PC-3 (cell line): ENCODE measurements around the gene LAMA3. TPM values are rescaled to one million over a fixed set of nuclear protein-coding genes. Genes with fewer than 3 reads are reported as not detected.

Experiments used
- ATAC-seq: fragments of 200-7000 bp; cut with Tn5 transposase; 2 replicates; pipeline ENCODE4 v1.9.1; 2020; ENCODE audit warnings: mild to moderate bottlenecking, moderate library complexity
- BruUV-seq: library from RNA; stranded (reverse); fragments of 400-500 nt; replicated peaks from 2 replicates; lab custom pipeline; 2021; lab: Mats Ljungman, UMichigan
- CTCF ChIA-PET: fragments of 300-600 bp; sonication (Branson Sonifier 250); formaldehyde crosslinking; loops from one replicate; lab custom pipeline; 2022; ENCODE audit warnings: antibody characterized with exemption; lab: Charles Lee
- POLR2A ChIA-PET: fragments of 300-600 bp; sonication (Branson Sonifier 250); formaldehyde crosslinking; loops from one replicate; lab custom pipeline; 2022; ENCODE audit warnings: antibody characterized with exemption; ENCODE audit not compliant: unreplicated experiment; lab: Charles Lee
- DNase-seq: peaks from one replicate; pipeline ENCODE4 v3.0.0-alpha.2; 2015
- H2AFZ ChIP-seq: fragments of 300-600 bp; sonication (generic); 2 replicates; pipeline ENCODE4 v1.6.0; 2016; ENCODE audit warnings: antibody characterized with exemption, low read length
- H3F3A ChIP-seq: fragments of 300-600 bp; sonication (generic); one replicate; pipeline ENCODE4 v1.6.0; 2017; ENCODE audit warnings: antibody characterized with exemption, low read length, control low read depth, mild to moderate bottlenecking; ENCODE audit not compliant: unreplicated experiment
- H3K27ac ChIP-seq: fragments of 300-600 bp; sonication (generic); 2 replicates; pipeline ENCODE4 v1.5.1; 2016; ENCODE audit warnings: mild to moderate bottlenecking, low read length
- H3K27me3 ChIP-seq: fragments of 300-600 bp; sonication (generic); 2 replicates; pipeline ENCODE4 v1.6.1; 2016; ENCODE audit warnings: low read length, mixed read lengths
- H3K36me3 ChIP-seq: fragments of 300-600 bp; sonication (generic); 2 replicates; pipeline ENCODE4 v1.6.1; 2016; ENCODE audit warnings: low read depth, mixed run types, low read length, mixed read lengths
- H3K4me1 ChIP-seq: fragments of 300-600 bp; sonication (generic); 2 replicates; pipeline ENCODE4 v1.5.1; 2016; ENCODE audit warnings: low read length; ENCODE audit not compliant: insufficient read depth
- H3K4me2 ChIP-seq: fragments of 300-600 bp; sonication (generic); 2 replicates; pipeline ENCODE4 v1.6.0; 2016; ENCODE audit warnings: low read length
- H3K4me3 ChIP-seq: fragments of 300-600 bp; sonication (generic); 2 replicates; pipeline ENCODE4 v1.5.1; 2016; ENCODE audit warnings: mild to moderate bottlenecking, low read length, mixed read lengths
- H3K79me2 ChIP-seq: fragments of 300-600 bp; sonication (generic); 2 replicates; pipeline ENCODE4 v1.6.1; 2017; ENCODE audit warnings: low read length, mixed read lengths
- H3K9ac ChIP-seq: fragments of 300-600 bp; sonication (generic); 2 replicates; pipeline ENCODE4 v1.6.0; 2016; ENCODE audit warnings: mild to moderate bottlenecking, low read length
- H3K9me2 ChIP-seq: fragments of 300-600 bp; sonication (generic); replicated peaks from 2 replicates; pipeline ENCODE4 v1.6.1; 2016; ENCODE audit warnings: mixed run types, low read length, mixed read lengths
- H3K9me3 ChIP-seq: fragments of 300-600 bp; sonication (generic); 2 replicates; pipeline ENCODE4 v1.6.1; 2016; ENCODE audit warnings: low read length, mixed read lengths
- H4K20me1 ChIP-seq: fragments of 300-600 bp; sonication (generic); 2 replicates; pipeline ENCODE4 v1.6.1; 2016; ENCODE audit warnings: low read length, mixed read lengths
- EZH2 ChIP-seq: fragments of 300-600 bp; sonication (generic); IDR thresholded peaks from one replicate; pipeline ENCODE4 v1.6.1; 2017; ENCODE audit warnings: antibody characterized with exemption, mild to moderate bottlenecking, low read length; ENCODE audit not compliant: unreplicated experiment
- EZH2phosphoT487 ChIP-seq: fragments of 300-600 bp; sonication (generic); IDR thresholded peaks from 2 replicates; pipeline ENCODE4 v1.6.1; 2018; ENCODE audit warnings: mild to moderate bottlenecking, antibody characterized with exemption, low read length, borderline replicate concordance
- intact Hi-C: fragments of 100-400 bp; cut with micrococcal nuclease; formaldehyde crosslinking; loops from 2 replicates; pipeline ENCODE4 v1.9.0; 2023
- total RNA-seq: library from RNA; depleted of rRNA; stranded (reverse); fragments of >200 nt; gene quantifications from 2 replicates; pipeline ENCODE4 v1.2.3, GENCODE V29; 2014
- TF ChIP-seq, protein P1 (sequence below): fragments of 300-600 bp; sonication (generic); conservative IDR thresholded peaks from 2 replicates; pipeline ENCODE4 v1.5.1; 2017; ENCODE audit warnings: antibody characterized with exemption, low read depth, mild to moderate bottlenecking, low read length

LAMA3 gene
- total RNA-seq, 1 experiment from 2014 or later = 224 TPM

GRCh38 chr18:23641143-23641720, 48.0 kb upstream of the LAMA3 start:
- CTCF ChIA-PET = interaction anchor here (0.5 kb wide), 1 partner anchor 44 kb away, joined by 3 read pairs; no protein-coding TSS in a partner anchor
- ATAC-seq (no peak), DNase-seq (no peak)
- H3K36me3 ChIP-seq = peaks cover 10% of the 10 kb centered on the region; the same call in 1 of the 2 replicates
- H3K27me3 ChIP-seq = no peaks in the 10 kb centered on the region
- H3K4me3 ChIP-seq = no peak overlapping the region
- no peaks in the 10 kb centered on the region for H3K4me1 ChIP-seq
- H3K9ac ChIP-seq = no peak overlapping the region
- no peak overlapping the region for H3K27ac ChIP-seq
- no peaks in the 10 kb centered on the region for H3K9me3 ChIP-seq
- H3K4me2 ChIP-seq = no peak overlapping the region
- TF ChIP-seq EZH2phosphoT487 = no peak
- TF ChIP-seq, protein P1, sequence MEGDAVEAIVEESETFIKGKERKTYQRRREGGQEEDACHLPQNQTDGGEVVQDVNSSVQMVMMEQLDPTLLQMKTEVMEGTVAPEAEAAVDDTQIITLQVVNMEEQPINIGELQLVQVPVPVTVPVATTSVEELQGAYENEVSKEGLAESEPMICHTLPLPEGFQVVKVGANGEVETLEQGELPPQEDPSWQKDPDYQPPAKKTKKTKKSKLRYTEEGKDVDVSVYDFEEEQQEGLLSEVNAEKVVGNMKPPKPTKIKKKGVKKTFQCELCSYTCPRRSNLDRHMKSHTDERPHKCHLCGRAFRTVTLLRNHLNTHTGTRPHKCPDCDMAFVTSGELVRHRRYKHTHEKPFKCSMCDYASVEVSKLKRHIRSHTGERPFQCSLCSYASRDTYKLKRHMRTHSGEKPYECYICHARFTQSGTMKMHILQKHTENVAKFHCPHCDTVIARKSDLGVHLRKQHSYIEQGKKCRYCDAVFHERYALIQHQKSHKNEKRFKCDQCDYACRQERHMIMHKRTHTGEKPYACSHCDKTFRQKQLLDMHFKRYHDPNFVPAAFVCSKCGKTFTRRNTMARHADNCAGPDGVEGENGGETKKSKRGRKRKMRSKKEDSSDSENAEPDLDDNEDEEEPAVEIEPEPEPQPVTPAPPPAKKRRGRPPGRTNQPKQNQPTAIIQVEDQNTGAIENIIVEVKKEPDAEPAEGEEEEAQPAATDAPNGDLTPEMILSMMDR = no peak
- no peak for TF ChIP-seq EZH2
- no peak overlapping the region for H2AFZ ChIP-seq
- no TSS peak for BruUV-seq
- POLR2A ChIA-PET = no interaction called here
- H3F3A ChIP-seq = no peaks in the 10 kb centered on the region
- no peaks in the 10 kb centered on the region for H3K9me2 ChIP-seq
- H3K79me2 ChIP-seq = no peaks in the 10 kb centered on the region
- no peaks in the 10 kb centered on the region for H4K20me1 ChIP-seq
- intact Hi-C loops = no loop called here

DNA sequence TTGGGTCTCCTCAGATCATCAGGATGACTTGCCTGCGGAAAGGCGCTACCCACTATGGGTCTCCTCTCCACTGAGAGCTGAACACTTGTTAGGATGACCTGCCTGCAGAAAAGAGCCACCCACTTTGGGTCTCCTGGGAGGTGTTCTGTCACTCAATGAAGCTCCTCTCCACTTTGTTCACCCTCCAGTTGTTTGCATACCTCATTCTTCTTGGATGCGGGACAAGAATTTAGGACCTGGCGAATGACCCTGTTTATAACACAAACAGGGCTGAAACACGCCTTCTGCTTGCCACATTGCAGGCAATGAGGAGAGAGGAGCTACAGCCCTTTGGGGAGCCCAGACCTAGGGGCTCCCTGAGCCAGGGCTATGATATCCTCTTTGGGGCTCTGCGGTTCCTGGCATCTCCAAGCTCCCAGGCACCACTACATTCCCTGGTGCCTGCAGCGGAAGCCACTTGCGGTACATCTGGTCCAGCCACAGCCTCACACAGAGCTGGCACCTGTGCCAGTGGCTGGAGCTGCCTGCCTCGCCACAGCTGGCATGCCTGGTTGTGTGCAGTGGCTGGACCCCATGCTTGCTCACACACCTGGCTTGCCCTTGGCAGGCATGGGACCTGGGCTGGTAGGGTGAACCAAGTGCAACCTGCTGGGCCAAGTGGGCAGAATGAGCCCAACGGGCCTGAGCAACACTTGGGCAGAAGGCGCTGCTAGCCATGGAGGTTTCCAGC, 47.2 kb upstream of the LAMA3 start:
- Histone ChIP-seq H3K9me3 (no peaks in the 10 kb centered on the region), H3F3A (no peaks in the 10 kb centered on the region), H3K9me2 (no peaks in the 10 kb centered on the region), H4K20me1 (no peaks in the 10 kb centered on the region), H3K27me3 (no peaks in the 10 kb centered on the region), H3K36me3 (peaks cover 10% of the 10 kb centered on the region; the same call in 1 of the 2 replicates), H3K9ac (no peak overlapping the region), H3K4me2 (no peak overlapping the region), H3K27ac (no peak overlapping the region), H3K4me1 (no peaks in the 10 kb centered on the region), H3K4me3 (no peak overlapping the region), H2AFZ (no peak overlapping the region), H3K79me2 (no peaks in the 10 kb centered on the region)
- ChIA-PET POLR2A (no interaction called here), CTCF (no interaction called here)
- no peak for DNase-seq
- ATAC-seq = no peak
- no peak for TF ChIP-seq EZH2phosphoT487
- no peak for TF ChIP-seq EZH2
- TF ChIP-seq, protein P1 = no peak
- BruUV-seq = no TSS peak
- intact Hi-C loops = no loop called here

- H3K27me3 ChIP-seq = no peaks in the 10 kb centered on the region
- peaks cover 10% of the 10 kb centered on the region; the same call in 1 of the 2 replicates for H3K36me3 ChIP-seq
- no peaks in the 10 kb centered on the region for H4K20me1 ChIP-seq
- DNase-seq = no peak
- intact Hi-C loops = no loop called here
- H3F3A ChIP-seq = no peaks in the 10 kb centered on the region
- no peak for TF ChIP-seq EZH2
- TF ChIP-seq, protein P1 = no peak
- TF ChIP-seq EZH2phosphoT487 = no peak
- no peak overlapping the region for H3K27ac ChIP-seq
- no peaks in the 10 kb centered on the region for H3K9me2 ChIP-seq
- no TSS peak for BruUV-seq
- no peak overlapping the region for H3K4me3 ChIP-seq
- H3K9me3 ChIP-seq = no peaks in the 10 kb centered on the region
- no peak overlapping the region for H3K9ac ChIP-seq
- H3K4me1 ChIP-seq = no peaks in the 10 kb centered on the region
- H3K79me2 ChIP-seq = no peaks in the 10 kb centered on the region
- no peak overlapping the region for H3K4me2 ChIP-seq
- POLR2A ChIA-PET = no interaction called here
- H2AFZ ChIP-seq = no peak overlapping the region
- CTCF ChIA-PET = no interaction called here
- ATAC-seq = no peak
Measured at GRCh38 chr18:23643815-23644490, 45.3 kb upstream of the LAMA3 start.
